ENCODE results near the gene MS4A8. TPM values are rescaled to one million over a fixed set of nuclear protein-coding genes. Genes with fewer than 3 reads are reported as not detected.
"Not testable (repeated sequence)": the region's sequence is repeated elsewhere in the genome, so short reads cannot be mapped to it uniquely, and the experiment has no call there.

The MS4A8 gene
- total RNA-seq, 4 donors from 2014 or later, result not detected

- H3K4me3 ChIP-seq (replicated peaks in 1 of 3), result no peak overlapping the region
- no peak overlapping the region for H3K27ac ChIP-seq
- WGBS, 2 donors, result 90 to 92% methylated on average over 19 of the region's 19 CpGs
- H3K27me3 ChIP-seq, result no peaks in the 10 kb centered on the region
- TF ChIP-seq CTCF (IDR thresholded peaks at IDR 0.05) (no peak), POLR2A (IDR thresholded peaks at IDR 0.05) (no peak)
- H3K36me3 ChIP-seq, result no peaks in the 10 kb centered on the region
- intact Hi-C loops (cut with DNase I), result no loop called here
- no peaks in the 10 kb centered on the region for H3K9me3 ChIP-seq
- no peaks in the 10 kb centered on the region for H3K4me1 ChIP-seq
- DNase-seq, result no peak
These were observed 57.9 kb downstream of the MS4A8 start for GRCh38 chr11:60757231-60757800.

- H3K4me1 ChIP-seq; H3K27ac ChIP-seq; intact Hi-C loops (cut with DNase I); H3K9me3 ChIP-seq; DNase-seq; H3K27me3 ChIP-seq; H3K36me3 ChIP-seq; H3K4me3 ChIP-seq (replicated peaks in 1 of 3): not testable (repeated sequence)
- 96 to 97% methylated on average over 4 of the region's 4 CpGs for WGBS, 2 donors
These were observed 59.3 kb downstream of the MS4A8 start for GRCh38 chr11:60758671-60759070.

GRCh38 chr11:60759438-60760225 lies 60.2 kb downstream of the MS4A8 start:
- H3K36me3 ChIP-seq; H3K27ac ChIP-seq; H3K9me3 ChIP-seq; DNase-seq; H3K4me3 ChIP-seq (replicated peaks in 1 of 3); H3K27me3 ChIP-seq; intact Hi-C loops (cut with DNase I); H3K4me1 ChIP-seq: not testable (repeated sequence)
- 79 to 86% methylated on average over 22 of the region's 22 CpGs for WGBS, 2 donors

- no peaks in the 10 kb centered on the region for H3K9me3 ChIP-seq
- intact Hi-C loops (cut with DNase I), result no loop called here
- TF ChIP-seq CTCF (IDR thresholded peaks at IDR 0.05) (no peak), POLR2A (IDR thresholded peaks at IDR 0.05) (no peak)
- no peaks in the 10 kb centered on the region for H3K4me1 ChIP-seq
- no peak for DNase-seq
- H3K27me3 ChIP-seq, result no peaks in the 10 kb centered on the region
- H3K4me3 ChIP-seq (replicated peaks in 1 of 3), result no peak overlapping the region
- H3K27ac ChIP-seq, result no peak overlapping the region
- WGBS, 2 donors, result 82 to 94% methylated on average over 4 of the region's 4 CpGs
- no peaks in the 10 kb centered on the region for H3K36me3 ChIP-seq
These were observed 62.2 kb downstream of the MS4A8 start for GRCh38 chr11:60761436-60762190.

- TF ChIP-seq CTCF (IDR thresholded peaks at IDR 0.05) (peak in 1 of 6 experiments; percentile 31), POLR2A (IDR thresholded peaks at IDR 0.05) (no peak)
- 55 to 62% methylated on average over 11 of the region's 11 CpGs for WGBS, 2 donors
- H3K27ac ChIP-seq, result no peak overlapping the region
- H3K4me3 ChIP-seq (replicated peaks in 1 of 3), result no peak overlapping the region
- no peaks in the 10 kb centered on the region for H3K36me3 ChIP-seq
- no peaks in the 10 kb centered on the region for H3K27me3 ChIP-seq
- DNase-seq, result no peak
- no peaks in the 10 kb centered on the region for H3K4me1 ChIP-seq
- intact Hi-C loops (cut with DNase I), result no loop called here
- no peaks in the 10 kb centered on the region for H3K9me3 ChIP-seq
These were observed 63.7 kb downstream of the MS4A8 start for GRCh38 chr11:60762851-60763691.

All from thyroid gland (tissue), 4 donors.